A549 (cell line): Measurements from ENCODE around the gene HPN.

Experiments
- CBX8 ChIP-seq: fragments of 200-600 bp; sonication (generic); IDR thresholded peaks from 2 replicates; pipeline ENCODE4 v1.6.1; 2016
- CTCF ChIP-seq: fragments of >200 bp; sonication (Bioruptor Twin); formaldehyde crosslinking; IDR thresholded peaks from 3 replicates; pipeline ENCODE4 v1.5.1; 2016
- GATA3 ChIP-seq: IDR thresholded peaks from 2 replicates; pipeline ENCODE4 v1.6.1; 2012; ENCODE audit warnings: borderline replicate concordance
- NFE2L2 ChIP-seq: fragments of 150-350 bp; conservative IDR thresholded peaks from 2 replicates; pipeline ENCODE4 v1.6.1; 2014; ENCODE audit warnings: low read length
- SREBF2 ChIP-seq: fragments of 450-650 bp; IDR thresholded peaks from 2 replicates; pipeline ENCODE4 v1.6.1; 2014; ENCODE audit warnings: mild to moderate bottlenecking, moderate library complexity
- ZFP36 ChIP-seq: fragments of 450-650 bp; IDR thresholded peaks from 2 replicates; pipeline ENCODE4 v1.6.1; 2014; ENCODE audit warnings: borderline replicate concordance; ENCODE audit not compliant: partially characterized antibody

GRCh38 chr19:35086455-35086854 is 44.9 kb downstream of the HPN start:
- no peak for TF ChIP-seq CTCF
- no peak for TF ChIP-seq ZFP36
- no peak for TF ChIP-seq NFE2L2
- no peak for TF ChIP-seq GATA3
- TF ChIP-seq SREBF2 = no peak
- TF ChIP-seq CBX8 = no peak
